Glomerular endothelial cell (primary cell): ENCODE measurements around the gene ZNF618. TPM values are rescaled to one million over a fixed set of nuclear protein-coding genes. Genes with fewer than 3 reads are reported as not detected.
"Not testable (repeated sequence)": the region's sequence is repeated elsewhere in the genome, so short reads cannot be mapped to it uniquely, and the experiment has no call there.

Experiments used
- DNase-seq: peaks from one replicate; pipeline ENCODE4 v3.0.0-alpha.2; 2011; ENCODE audit warnings: low read depth, low spot score; ENCODE audit errors: extremely low read depth
- total RNA-seq: library from RNA; depleted of rRNA; stranded (reverse); fragments of >200 nt; gene quantifications from 2 replicates; pipeline ENCODE4 v1.2.3, GENCODE V29; 2015

ZNF618 gene
- total RNA-seq, 1 donor from 2014 or later, result 34.2 TPM

GRCh38 chr9:114076237-114077161, 200.4 kb downstream of the ZNF618 start:
- no peak for DNase-seq

GRCh38 chr9:114077162-114077837, 201.2 kb downstream of the ZNF618 start:
- no peak for DNase-seq

GRCh38 chr9:114078021-114078780, 202.1 kb downstream of the ZNF618 start, which contains the start of gene AMBP:
Gene AMBP, minus strand, starts transcription at chr9:114078300. Its CDS starts 91 bp downstream, at chr9:114078209.
- no peak for DNase-seq

GRCh38 chr9:114078781-114079156, 202.7 kb downstream of the ZNF618 start:
- DNase-seq, result no peak

- DNase-seq, result no peak
Observed at GRCh38 chr9:114080195-114080772, 204.2 kb downstream of the ZNF618 start.

- no peak for DNase-seq
Observed at GRCh38 chr9:114080773-114081440, 204.8 kb downstream of the ZNF618 start.

- no peak for DNase-seq
Observed at GRCh38 chr9:114081441-114082016, 205.4 kb downstream of the ZNF618 start.

GRCh38 chr9:114082017-114082762, 206.1 kb downstream of the ZNF618 start:
- peak; percentile 63 for DNase-seq

- not testable (repeated sequence) for DNase-seq
Observed at GRCh38 chr9:114082763-114083412, 206.8 kb downstream of the ZNF618 start.

- DNase-seq, result no peak
Observed at GRCh38 chr9:114083666-114084065, 207.6 kb downstream of the ZNF618 start.

GRCh38 chr9:114084282-114085073, 208.4 kb downstream of the ZNF618 start:
- DNase-seq, result no peak

- no peak for DNase-seq
Observed at GRCh38 chr9:114085387-114085789, 209.3 kb downstream of the ZNF618 start.

- no peak for DNase-seq
Observed at GRCh38 chr9:114086009-114086408, 209.9 kb downstream of the ZNF618 start.

- DNase-seq, result no peak
Observed at GRCh38 chr9:114086607-114087006, 210.5 kb downstream of the ZNF618 start.

- no peak for DNase-seq
Observed at GRCh38 chr9:114087721-114088120, 211.6 kb downstream of the ZNF618 start.

GRCh38 chr9:114088571-114089170, 212.6 kb downstream of the ZNF618 start:
- no peak for DNase-seq

GRCh38 chr9:114089206-114089840, 213.2 kb downstream of the ZNF618 start:
- no peak for DNase-seq
